ENCODE data around the gene ST8SIA4.

- TF ChIP-seq CTCF (conservative IDR thresholded peaks at IDR 0.05; ENCODE audit: low read depth, low read length) = no peak
- no peak for TF ChIP-seq EZH2 (IDR thresholded peaks at IDR 0.05; ENCODE audit: borderline replicate concordance, low read depth, low read length, poor library complexity, severe bottlenecking)
Observed at GRCh38 chr5:100788417-100788816, 114.7 kb downstream of the ST8SIA4 start.

All from A673 (cell line).